SK-MEL-5 (cell line): Measurements from ENCODE around the gene ATAD1. TPM values are rescaled to one million over a fixed set of nuclear protein-coding genes. Genes with fewer than 3 reads are reported as not detected.
A peak's percentile ranks its signal among the peaks of the same experiment; 100 is the strongest.
"Not testable (repeated sequence)": the region's sequence is repeated elsewhere in the genome, so short reads cannot be mapped to it uniquely, and the experiment has no call there.

Experiments
- DNase-seq: peaks from one replicate; pipeline ENCODE4 v3.0.0-alpha.2; 2016; ENCODE audit warnings: low read depth, low spot score
- in situ Hi-C: cut with HindIII; loops from 2 replicates; pipeline ENCODE4 v1.10.0; 2016; ENCODE audit warnings: low sequenced_read_pairs, high pct_unique_total_duplicates, low pct_unique_long_range_greater_than_20kb
- polyA plus RNA-seq, 2 experiments: library from polyadenylated mRNA; depleted of rRNA; stranded (reverse); fragments of >200 nt; gene quantifications; 2 replicates each; pipeline ENCODE4 v1.2.3, GENCODE V29; 2015
- total RNA-seq: library from RNA; depleted of rRNA; stranded (reverse); fragments of >200 nt; shearing (Covaris generic); gene quantifications from 2 replicates; pipeline ENCODE4 v1.2.3, GENCODE V29; 2014; rRNA removed

ATAD1 gene, protein sequence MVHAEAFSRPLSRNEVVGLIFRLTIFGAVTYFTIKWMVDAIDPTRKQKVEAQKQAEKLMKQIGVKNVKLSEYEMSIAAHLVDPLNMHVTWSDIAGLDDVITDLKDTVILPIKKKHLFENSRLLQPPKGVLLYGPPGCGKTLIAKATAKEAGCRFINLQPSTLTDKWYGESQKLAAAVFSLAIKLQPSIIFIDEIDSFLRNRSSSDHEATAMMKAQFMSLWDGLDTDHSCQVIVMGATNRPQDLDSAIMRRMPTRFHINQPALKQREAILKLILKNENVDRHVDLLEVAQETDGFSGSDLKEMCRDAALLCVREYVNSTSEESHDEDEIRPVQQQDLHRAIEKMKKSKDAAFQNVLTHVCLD
- total RNA-seq: 63.2 and 80.5 TPM in 2 replicates
- polyA plus RNA-seq (2015; cell fraction: cytosol; rRNA removed): 41.2 and 48.9 TPM in 2 replicates
- polyA plus RNA-seq (2015; cell fraction: nucleus; rRNA removed): 47.9 and 61.2 TPM in 2 replicates

DNA sequence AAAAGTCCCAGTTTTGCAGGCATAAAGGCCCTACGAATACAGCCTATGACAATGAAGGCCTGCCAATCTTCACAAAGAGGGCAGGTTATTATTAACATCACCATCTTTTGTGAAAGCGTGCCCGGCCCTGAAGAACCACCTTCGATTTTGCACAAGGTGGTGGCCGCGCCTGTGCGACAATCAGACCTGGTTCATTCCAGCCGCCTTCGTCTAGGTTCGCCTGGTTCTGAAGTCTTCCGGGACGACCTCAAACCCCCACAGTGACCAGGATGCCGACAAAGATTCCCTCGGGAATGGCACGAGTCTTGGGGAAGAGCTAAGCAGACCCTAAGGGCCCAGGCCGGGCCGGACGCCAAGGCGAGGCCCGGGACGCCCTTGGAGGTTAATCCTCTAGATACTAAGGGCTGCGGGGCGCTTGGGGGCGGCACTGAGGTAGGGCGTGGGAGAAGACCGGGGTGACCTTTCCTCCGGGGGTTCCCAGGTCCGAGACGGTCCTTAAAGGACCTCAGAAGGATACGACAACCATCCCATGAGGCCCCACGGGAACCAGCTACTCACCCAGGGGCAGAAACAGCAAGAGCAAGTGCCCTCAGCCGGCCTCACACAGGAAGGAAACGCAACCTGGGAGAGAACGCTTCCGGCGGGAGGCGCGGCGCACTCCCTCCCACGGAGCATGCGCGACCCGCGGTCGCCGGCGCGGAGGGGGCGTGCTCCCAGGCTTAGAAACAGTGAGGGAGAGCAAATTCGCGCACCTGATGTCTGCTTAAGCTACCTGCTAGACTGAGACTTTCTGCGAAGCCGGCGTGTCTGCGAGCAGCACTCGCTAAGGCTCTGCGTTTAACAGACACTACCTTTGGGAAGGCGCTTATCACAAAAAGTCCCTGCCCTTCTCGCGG is at the start of gene ATAD1:
Gene ATAD1 (minus strand): TSS at position 618 of the 896 bp plus-strand sequence. CDS start 3,627 bp downstream, outside the sequence.
- in situ Hi-C loops: no loop called here
- peak; percentile 92 for DNase-seq

GRCh38 chr10:87867453-87867852 is 49.4 kb upstream of the ATAD1 start:
- no peak for DNase-seq
- in situ Hi-C loops: loop anchor here (25.0 kb wide), 1 partner anchor 370 kb away; no protein-coding TSS in a partner anchor

GRCh38 chr10:87866412-87866974 is 48.5 kb upstream of the ATAD1 start:
- DNase-seq: no peak
- in situ Hi-C loops: loop anchor here (25.0 kb wide), 1 partner anchor 371 kb away; no protein-coding TSS in a partner anchor

DNA sequence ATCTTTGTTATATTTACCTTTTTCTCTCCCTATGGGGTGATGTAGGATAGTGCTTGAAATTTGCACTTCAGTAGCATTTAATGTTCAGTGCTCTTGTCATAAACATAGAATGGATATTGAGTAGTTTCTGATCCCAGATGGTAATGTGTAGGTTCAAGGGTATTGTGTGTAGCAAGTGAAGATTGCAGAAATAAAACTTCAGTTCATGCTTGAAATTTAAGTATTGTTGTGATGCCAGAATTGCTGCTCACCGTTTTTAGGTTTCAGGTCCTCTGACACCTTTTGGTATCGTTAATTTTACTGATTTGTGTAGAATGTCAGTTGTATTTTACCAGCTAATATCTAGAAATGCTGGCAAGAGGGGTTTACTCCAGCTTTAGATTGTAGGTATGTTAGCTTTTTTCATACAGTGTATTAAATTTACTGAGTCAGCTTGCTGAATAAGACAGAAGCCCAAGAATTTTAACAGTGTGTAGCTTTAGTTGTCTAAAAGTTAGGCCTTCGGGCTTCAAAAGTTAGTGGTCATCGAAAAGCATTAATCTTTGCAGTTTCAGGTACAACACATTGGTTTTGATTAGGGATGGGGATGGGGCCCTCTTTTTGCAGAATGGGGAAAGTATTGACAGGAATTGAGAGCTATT is 47.3 kb upstream of the ATAD1 start:
- no peak for DNase-seq
- in situ Hi-C loops: loop anchor here (25.0 kb wide), 1 partner anchor 372 kb away; no protein-coding TSS in a partner anchor

DNA sequence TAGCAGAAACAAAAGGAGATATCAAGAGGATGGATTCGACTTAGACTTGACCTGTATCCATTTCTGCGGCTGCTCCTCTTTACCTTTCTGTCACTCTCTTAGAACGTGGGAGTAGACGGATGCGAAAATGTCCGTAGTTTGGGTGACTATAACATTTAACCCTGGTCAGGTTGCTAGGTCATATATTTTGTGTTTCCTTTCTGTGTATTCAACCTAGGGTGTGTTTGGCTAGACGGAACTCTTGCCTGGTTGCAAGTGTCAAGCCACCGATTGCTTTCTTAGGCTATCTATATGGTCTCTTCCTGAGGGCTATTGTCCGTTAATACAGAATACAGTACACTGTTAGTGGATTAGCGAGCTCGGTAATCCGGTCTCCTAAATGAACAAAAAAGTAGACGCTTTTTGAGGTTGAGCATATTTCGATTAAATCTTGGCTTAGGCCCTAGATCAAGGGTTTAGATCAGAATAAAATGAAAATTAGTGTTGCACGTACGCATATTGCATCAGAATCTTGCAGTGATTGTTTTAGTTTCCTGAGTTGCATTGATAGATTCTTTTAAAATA is 46.6 kb upstream of the ATAD1 start:
- in situ Hi-C loops: loop anchor here (25.0 kb wide), 1 partner anchor 373 kb away; no protein-coding TSS in a partner anchor
- DNase-seq: no peak

- not testable (repeated sequence) for DNase-seq
- in situ Hi-C loops: loop anchor here (25.0 kb wide), 1 partner anchor 373 kb away; no protein-coding TSS in a partner anchor
Observed at GRCh38 chr10:87863951-87864495, 46.0 kb upstream of the ATAD1 start.

DNA sequence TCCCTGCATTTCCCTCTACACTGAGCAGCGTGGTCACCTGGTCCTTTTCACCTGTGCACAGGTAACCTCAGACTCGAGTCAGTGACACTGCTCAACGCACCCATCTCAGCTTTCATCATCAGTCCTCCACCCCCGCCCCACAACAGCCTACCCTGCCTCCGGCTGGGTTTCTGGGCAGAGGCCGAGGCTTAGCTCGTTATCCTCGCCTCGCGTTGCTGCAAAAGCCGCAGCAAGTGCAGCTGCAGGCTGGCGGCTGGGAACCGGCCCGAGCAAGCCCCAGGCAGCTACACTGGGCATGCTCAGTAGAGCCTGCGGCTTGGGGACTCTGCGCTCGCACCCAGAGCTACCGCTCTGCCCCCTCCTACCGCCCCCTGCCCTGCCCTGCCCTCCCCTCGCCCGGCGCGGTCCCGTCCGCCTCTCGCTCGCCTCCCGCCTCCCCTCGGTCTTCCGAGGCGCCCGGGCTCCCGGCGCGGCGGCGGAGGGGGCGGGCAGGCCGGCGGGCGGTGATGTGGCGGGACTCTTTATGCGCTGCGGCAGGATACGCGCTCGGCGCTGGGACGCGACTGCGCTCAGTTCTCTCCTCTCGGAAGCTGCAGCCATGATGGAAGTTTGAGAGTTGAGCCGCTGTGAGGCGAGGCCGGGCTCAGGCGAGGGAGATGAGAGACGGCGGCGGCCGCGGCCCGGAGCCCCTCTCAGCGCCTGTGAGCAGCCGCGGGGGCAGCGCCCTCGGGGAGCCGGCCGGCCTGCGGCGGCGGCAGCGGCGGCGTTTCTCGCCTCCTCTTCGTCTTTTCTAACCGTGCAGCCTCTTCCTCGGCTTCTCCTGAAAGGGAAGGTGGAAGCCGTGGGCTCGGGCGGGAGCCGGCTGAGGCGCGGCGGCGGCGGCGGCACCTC is 45.3 kb upstream of the ATAD1 start, which contains the start of the genes KLLN and PTEN:
Gene KLLN (minus strand): TSS at position 481 of the 891 bp plus-strand sequence. CDS start 1,046 bp downstream, outside the sequence.
Gene PTEN (plus strand): TSS at position 573 of the 891 bp plus-strand sequence. CDS start 845 bp downstream, outside the sequence.
- in situ Hi-C loops: loop anchor here (25.0 kb wide), 1 partner anchor 374 kb away; no protein-coding TSS in a partner anchor
- peak; percentile 81 for DNase-seq

GRCh38 chr10:87862679-87863052 is 44.6 kb upstream of the ATAD1 start:
- in situ Hi-C loops: loop anchor here (25.0 kb wide), 1 partner anchor 375 kb away; no protein-coding TSS in a partner anchor
- DNase-seq: no peak

DNA sequence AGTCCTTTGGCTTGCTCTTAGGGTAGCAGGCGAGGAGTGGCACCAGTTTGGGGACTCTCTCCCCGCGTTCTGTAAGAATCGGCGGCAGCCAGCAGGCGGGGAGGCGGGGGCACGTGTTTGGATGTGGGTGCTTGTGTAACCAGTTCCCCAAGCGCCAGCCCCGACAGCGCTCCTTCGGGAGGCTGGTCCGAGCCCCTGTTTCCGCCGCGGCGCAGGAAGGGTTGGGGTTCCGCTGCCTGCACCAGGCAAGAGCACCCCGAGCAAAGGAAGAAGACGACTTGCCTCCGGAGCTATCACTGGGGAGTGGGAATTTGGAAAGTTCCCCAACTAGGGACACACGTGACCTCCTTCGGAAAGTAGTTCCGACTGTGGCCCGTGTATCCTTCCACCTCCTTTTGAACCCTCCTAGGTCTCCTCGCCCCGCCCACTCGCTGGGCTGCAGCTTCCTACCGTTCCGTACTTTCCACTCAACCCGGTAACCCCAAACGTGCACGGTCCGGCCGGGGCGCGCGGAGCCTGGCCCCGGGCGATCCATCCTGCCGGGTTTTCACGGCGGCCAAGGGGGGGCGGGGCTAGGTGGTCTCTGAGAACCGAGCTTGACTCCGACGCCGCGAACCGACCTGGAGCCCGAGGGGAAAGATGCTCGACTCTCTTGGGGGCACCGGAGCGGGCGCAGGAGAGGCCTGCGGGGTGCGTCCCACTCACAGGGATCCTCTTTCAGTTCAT is 44.1 kb upstream of the ATAD1 start:
- DNase-seq: peak; percentile 32
- in situ Hi-C loops: loop anchor here (25.0 kb wide), 1 partner anchor 375 kb away; no protein-coding TSS in a partner anchor

DNA sequence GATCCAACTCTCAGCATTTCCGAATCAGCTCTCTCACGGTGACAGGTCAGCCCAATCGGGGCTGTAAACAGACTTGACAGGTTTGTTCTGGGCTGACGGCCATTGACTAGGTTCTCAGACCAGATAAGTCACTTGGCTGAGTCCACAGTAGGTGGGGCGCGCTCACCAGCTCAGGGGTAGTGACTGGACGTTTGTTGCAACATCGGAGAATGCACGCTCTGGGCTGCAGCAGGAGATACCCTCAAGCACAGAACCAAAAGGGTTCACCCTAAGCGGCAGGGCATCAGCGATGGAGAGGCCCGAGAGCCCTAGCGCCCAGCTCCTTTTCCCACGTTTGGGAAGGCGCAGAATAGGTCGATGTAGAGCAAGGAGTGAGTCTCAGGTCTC is 43.5 kb upstream of the ATAD1 start:
- DNase-seq: no peak
- in situ Hi-C loops: loop anchor here (25.0 kb wide), 1 partner anchor 376 kb away; no protein-coding TSS in a partner anchor

DNA sequence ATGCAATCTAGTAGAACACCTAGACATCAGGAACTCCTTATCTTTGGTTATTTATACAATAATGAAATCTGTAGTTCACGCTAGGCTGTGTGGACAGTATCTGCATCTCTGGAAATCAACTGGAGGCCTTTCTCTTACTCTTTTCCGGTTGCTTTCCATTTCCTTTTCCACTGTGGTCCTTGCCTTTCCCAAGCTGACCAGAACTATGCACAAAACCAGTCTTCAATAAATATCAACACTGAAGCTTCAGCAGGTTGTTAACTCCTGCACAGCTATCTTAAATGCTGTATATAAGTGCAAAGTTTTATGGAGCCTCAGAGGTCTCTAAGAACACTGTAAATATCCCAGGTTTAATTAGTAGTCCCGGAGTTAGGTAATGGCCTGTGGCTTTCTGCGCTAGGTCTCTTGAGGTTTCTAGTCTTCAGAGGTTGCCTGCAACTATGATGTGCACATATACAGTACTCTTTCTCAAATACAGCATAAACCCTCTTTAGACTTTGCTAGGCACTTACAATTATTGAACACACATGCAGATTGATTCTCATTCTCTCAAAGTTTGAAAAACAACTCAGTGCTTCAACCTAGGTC is 42.9 kb upstream of the ATAD1 start:
- DNase-seq: no peak
- in situ Hi-C loops: loop anchor here (25.0 kb wide), 1 partner anchor 376 kb away; no protein-coding TSS in a partner anchor

DNA sequence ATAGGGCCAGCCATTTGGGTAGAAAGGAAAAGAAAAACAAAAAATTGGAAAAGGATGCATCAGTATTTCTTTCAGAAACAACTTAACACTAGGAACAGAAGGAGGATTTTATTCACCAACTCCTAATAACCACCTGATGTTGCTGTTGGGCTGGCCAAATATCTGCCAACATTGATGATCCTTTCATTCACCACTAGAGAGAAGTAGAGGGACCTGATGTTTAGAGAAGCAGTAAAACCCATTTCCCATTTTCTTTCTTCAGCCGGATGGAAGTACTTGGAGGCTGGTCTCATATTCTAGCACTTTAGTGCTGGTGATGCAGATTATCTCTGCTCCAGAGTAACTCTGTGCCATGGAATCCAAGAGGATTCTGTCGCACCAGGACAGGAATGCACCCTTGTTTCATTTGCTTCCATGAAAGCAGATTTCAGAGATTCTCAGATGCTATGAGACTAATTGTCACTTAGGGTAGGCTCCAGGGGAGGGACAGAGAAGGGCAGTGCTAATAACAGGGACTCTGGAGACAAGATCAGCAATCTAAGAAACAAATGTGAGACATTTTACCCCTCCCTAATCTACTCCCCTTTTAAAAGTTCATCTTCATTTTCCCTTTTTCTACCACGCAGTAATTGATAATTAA is 42.2 kb upstream of the ATAD1 start:
- peak; percentile 80 for DNase-seq
- in situ Hi-C loops: loop anchor here (25.0 kb wide), 1 partner anchor 377 kb away; no protein-coding TSS in a partner anchor

GRCh38 chr10:87855665-87856064 is 37.6 kb upstream of the ATAD1 start:
- not testable (repeated sequence) for DNase-seq
- in situ Hi-C loops: loop anchor here (25.0 kb wide), 1 partner anchor 382 kb away; no protein-coding TSS in a partner anchor

GRCh38 chr10:87855247-87855646 is 37.2 kb upstream of the ATAD1 start:
- in situ Hi-C loops: loop anchor here (25.0 kb wide), 1 partner anchor 382 kb away; no protein-coding TSS in a partner anchor
- DNase-seq: not testable (repeated sequence)
